BJ (cell line): ENCODE measurements around the gene RABGAP1. TPM values are rescaled to one million over a fixed set of nuclear protein-coding genes. Genes with fewer than 3 reads are reported as not detected.

Experiments used
- CTCF ChIA-PET: fragments of 350-600 bp; formaldehyde crosslinking; extraction: SDS; loops from one replicate; lab custom pipeline; 2021; ENCODE audit warnings: antibody characterized with exemption, inconsistent platforms; lab: Yijun Ruan, JAX
- POLR2A ChIA-PET: fragments of 300-600 bp; sonication (Branson Sonifier 250); formaldehyde crosslinking; extraction: SDS; loops from one replicate; lab custom pipeline; 2021; ENCODE audit warnings: antibody characterized with exemption; lab: Charles Lee
- DNase-seq: peaks from one replicate; pipeline ENCODE4 v3.0.0-alpha.2; 2011; ENCODE audit warnings: low read depth
- H3K27me3 ChIP-seq: 2 replicates; pipeline ENCODE4 v1.6.0; 2011; ENCODE audit warnings: low read length; ENCODE audit not compliant: control insufficient read depth, insufficient read depth
- H3K36me3 ChIP-seq: 2 replicates; pipeline ENCODE4 v1.5.1; 2011; ENCODE audit warnings: low read length; ENCODE audit not compliant: control insufficient read depth, insufficient read depth
- H3K4me3 ChIP-seq: 2 replicates; pipeline ENCODE4 v1.5.1; 2011; ENCODE audit warnings: low read depth, mild to moderate bottlenecking, control low read depth, low read length
- polyA plus RNA-seq: library from polyadenylated mRNA; depleted of rRNA; stranded (reverse); fragments of >200 nt; gene quantifications from 2 replicates; pipeline ENCODE4 v1.2.3, GENCODE V29; 2011
- TF ChIP-seq, protein P1 (sequence below): IDR thresholded peaks from 2 replicates; pipeline ENCODE4 v1.5.1; 2011; ENCODE audit warnings: low read depth, mild to moderate bottlenecking, control low read depth, inconsistent platforms, low read length, moderate library complexity; ENCODE audit not compliant: insufficient read depth

The RABGAP1 gene
- polyA plus RNA-seq, 1 experiment: 30.8 TPM

DNA sequence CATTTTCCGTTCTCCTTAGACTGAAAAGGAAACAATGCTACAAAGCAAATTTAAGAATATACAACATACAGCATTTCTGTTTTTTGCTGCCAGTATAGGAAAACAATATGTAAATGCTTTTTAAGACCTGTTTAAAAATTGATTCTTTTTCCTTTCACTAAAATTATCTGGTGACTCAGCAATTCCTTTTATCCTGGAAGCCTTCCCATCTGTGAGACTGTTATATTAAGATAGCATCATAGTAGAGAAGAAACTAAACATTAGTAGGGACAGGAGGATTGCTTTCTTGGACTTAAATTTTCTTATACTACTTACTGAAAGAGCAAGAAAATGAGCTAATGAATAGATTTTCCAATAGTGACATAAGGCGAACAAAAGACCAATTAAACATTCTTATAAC is 62.6 kb downstream of the RABGAP1 start:
- no peak for DNase-seq
- no peaks in the 10 kb centered on the region; the same call in 1 of the 2 replicates for H3K36me3 ChIP-seq
- no peak overlapping the region for H3K4me3 ChIP-seq
- ChIA-PET POLR2A (no interaction called here), CTCF (no interaction called here)
- H3K27me3 ChIP-seq: no peaks in the 10 kb centered on the region
- TF ChIP-seq, protein P1, sequence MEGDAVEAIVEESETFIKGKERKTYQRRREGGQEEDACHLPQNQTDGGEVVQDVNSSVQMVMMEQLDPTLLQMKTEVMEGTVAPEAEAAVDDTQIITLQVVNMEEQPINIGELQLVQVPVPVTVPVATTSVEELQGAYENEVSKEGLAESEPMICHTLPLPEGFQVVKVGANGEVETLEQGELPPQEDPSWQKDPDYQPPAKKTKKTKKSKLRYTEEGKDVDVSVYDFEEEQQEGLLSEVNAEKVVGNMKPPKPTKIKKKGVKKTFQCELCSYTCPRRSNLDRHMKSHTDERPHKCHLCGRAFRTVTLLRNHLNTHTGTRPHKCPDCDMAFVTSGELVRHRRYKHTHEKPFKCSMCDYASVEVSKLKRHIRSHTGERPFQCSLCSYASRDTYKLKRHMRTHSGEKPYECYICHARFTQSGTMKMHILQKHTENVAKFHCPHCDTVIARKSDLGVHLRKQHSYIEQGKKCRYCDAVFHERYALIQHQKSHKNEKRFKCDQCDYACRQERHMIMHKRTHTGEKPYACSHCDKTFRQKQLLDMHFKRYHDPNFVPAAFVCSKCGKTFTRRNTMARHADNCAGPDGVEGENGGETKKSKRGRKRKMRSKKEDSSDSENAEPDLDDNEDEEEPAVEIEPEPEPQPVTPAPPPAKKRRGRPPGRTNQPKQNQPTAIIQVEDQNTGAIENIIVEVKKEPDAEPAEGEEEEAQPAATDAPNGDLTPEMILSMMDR: no peak

DNA sequence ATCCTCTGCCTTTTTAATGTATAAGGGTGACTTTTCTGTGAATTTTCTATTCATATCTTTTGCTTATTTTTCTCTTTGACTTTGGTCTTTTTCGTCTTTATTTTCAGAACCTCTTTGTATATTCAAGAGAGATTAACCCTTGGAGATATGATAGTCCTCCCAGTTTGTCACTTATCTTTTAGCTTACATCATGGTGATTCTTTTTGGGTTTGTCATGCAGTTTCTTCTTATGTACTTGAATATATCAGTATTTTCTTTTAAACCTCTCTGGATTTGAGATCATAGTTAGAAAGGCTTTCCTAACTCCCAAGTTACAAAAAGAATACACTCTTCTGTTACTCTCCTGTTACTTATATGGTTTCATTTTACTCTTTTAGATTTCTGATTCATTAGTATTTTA is 65.1 kb downstream of the RABGAP1 start:
- DNase-seq: no peak
- Histone ChIP-seq H3K36me3 (no peaks in the 10 kb centered on the region; the same call in 1 of the 2 replicates), H3K4me3 (no peak overlapping the region), H3K27me3 (no peaks in the 10 kb centered on the region)
- TF ChIP-seq, protein P1: no peak
- ChIA-PET POLR2A (no interaction called here), CTCF (no interaction called here)

DNA sequence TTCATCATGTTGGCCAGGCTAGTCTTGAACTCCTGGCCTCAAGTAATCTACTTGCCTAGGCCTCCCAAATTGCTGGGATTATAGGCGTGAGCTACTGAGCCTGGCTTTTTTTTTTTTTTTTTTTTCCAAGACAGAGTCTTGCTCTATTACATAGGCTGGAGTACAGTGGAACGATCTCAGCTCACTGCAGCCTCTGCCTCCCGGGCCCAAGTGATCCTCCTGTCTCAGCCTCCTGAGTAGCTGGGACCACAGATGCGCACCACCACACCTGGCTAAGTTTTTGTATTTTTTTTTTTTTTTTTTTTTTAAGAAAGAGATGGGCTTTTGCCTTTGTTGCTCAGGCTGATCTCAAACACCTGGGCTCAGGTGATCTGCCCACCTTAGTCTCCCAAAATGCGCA is 66.4 kb downstream of the RABGAP1 start:
- TF ChIP-seq, protein P1: no peak
- Histone ChIP-seq H3K36me3 (no peaks in the 10 kb centered on the region; the same call in 1 of the 2 replicates), H3K4me3 (no peak overlapping the region), H3K27me3 (no peaks in the 10 kb centered on the region)
- no peak for DNase-seq
- ChIA-PET CTCF (interaction anchor here (0.6 kb wide), 1 partner anchor 219 kb away, joined by 4 read pairs; no protein-coding TSS in a partner anchor), POLR2A (no interaction called here)

DNA sequence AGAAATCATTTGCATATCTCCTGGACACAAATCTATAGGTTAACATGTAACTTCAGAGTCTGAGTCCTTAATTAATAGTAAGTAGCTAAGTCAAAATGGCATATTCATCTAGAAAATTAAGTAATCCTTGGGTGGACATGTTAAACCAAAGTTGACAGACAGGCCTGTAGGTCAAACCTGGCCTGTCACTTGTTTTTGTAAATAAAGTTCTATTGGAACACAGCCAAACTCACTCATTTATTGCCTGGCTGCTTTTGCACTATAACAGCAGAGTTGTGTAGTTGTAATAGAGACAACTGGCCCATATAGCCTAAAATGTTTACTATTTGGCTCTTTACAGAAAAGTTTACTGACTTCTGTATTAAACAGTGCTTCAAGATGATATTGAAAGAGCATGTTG is 68.1 kb downstream of the RABGAP1 start:
- ChIA-PET POLR2A (interaction anchor here (0.6 kb wide), 1 partner anchor 11 kb away, joined by 6 read pairs; no protein-coding TSS in a partner anchor), CTCF (interaction anchor here (1.5 kb wide), 1 partner anchor 340 kb away, joined by 3 read pairs; no protein-coding TSS in a partner anchor)
- no peaks in the 10 kb centered on the region for H3K27me3 ChIP-seq
- H3K4me3 ChIP-seq: no peak overlapping the region
- no peak for DNase-seq
- H3K36me3 ChIP-seq: peaks cover 3% of the 10 kb centered on the region
- TF ChIP-seq, protein P1: no peak

DNA sequence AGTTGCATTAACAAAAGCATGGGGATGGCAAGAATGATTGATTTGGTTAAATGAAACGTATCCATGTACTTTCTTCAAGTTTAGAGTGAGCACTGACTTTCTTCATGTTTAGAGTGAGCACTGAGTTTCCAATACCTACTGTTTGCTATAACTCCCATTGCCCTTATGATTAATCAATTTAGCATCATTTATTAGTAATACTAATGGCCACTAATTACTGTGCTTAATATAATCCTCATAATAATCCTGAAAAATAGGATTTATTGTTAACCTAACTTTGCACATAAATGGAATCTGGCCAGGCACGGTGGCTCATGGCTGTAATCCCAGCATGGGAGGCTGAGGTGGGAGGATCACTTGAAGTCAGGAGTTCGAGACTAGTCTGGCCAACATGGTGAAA is 70.6 kb downstream of the RABGAP1 start:
- CTCF ChIA-PET: no interaction called here
- no peak for DNase-seq
- peaks cover 5% of the 10 kb centered on the region for H3K36me3 ChIP-seq
- TF ChIP-seq, protein P1: no peak
- no peaks in the 10 kb centered on the region for H3K27me3 ChIP-seq
- H3K4me3 ChIP-seq: no peak overlapping the region
- POLR2A ChIA-PET: no interaction called here
